HG02870 (cell line): ENCODE data around the gene LCN10.
A peak's percentile ranks its signal among the peaks of the same experiment; 100 is the strongest.
"Not testable (repeated sequence)": the region's sequence is repeated elsewhere in the genome, so short reads cannot be mapped to it uniquely, and the experiment has no call there.

Experiments
- ATAC-seq: cut with Tn5 transposase; IDR thresholded peaks from one replicate; pipeline ENCODE4 v1.9.1; 2021; ENCODE audit warnings: mild to moderate bottlenecking, moderate library complexity; ENCODE audit not compliant: unreplicated experiment

Gene LCN10

GRCh38 chr9:136704741-136705140 is 38.0 kb downstream of the LCN10 start:
- ATAC-seq: not testable (repeated sequence)

GRCh38 chr9:136703276-136703860 is 39.4 kb downstream of the LCN10 start:
- no peak for ATAC-seq

- ATAC-seq: no peak
These were observed 41.1 kb downstream of the LCN10 start for GRCh38 chr9:136701668-136702053.

- peak; percentile 62 for ATAC-seq
These were observed 41.6 kb downstream of the LCN10 start for GRCh38 chr9:136700959-136701667.

GRCh38 chr9:136700304-136700703 is 42.4 kb downstream of the LCN10 start:
- no peak for ATAC-seq

- no peak for ATAC-seq
These were observed 44.0 kb downstream of the LCN10 start for GRCh38 chr9:136698635-136699246.

- no peak for ATAC-seq
These were observed 44.8 kb downstream of the LCN10 start for GRCh38 chr9:136697821-136698526.

- ATAC-seq: no peak
These were observed 45.5 kb downstream of the LCN10 start for GRCh38 chr9:136697146-136697820.

- no peak for ATAC-seq
These were observed 46.2 kb downstream of the LCN10 start for GRCh38 chr9:136696502-136696901.

GRCh38 chr9:136695955-136696354 is 46.8 kb downstream of the LCN10 start:
- ATAC-seq: no peak

GRCh38 chr9:136695435-136695895 is 47.3 kb downstream of the LCN10 start:
- no peak for ATAC-seq

GRCh38 chr9:136694872-136695247 is 47.9 kb downstream of the LCN10 start:
- ATAC-seq: no peak

- no peak for ATAC-seq
These were observed 48.4 kb downstream of the LCN10 start for GRCh38 chr9:136694163-136694871.

GRCh38 chr9:136693490-136694162 is 49.1 kb downstream of the LCN10 start:
- no peak for ATAC-seq

GRCh38 chr9:136693135-136693489 is 49.6 kb downstream of the LCN10 start:
- no peak for ATAC-seq

GRCh38 chr9:136692185-136693134 is 50.3 kb downstream of the LCN10 start:
- no peak for ATAC-seq

- ATAC-seq: no peak
These were observed 51.2 kb downstream of the LCN10 start for GRCh38 chr9:136691316-136692184.

GRCh38 chr9:136690806-136691261 is 51.9 kb downstream of the LCN10 start:
- no peak for ATAC-seq
